ENCODE results near the gene ENTPD5.

ENTPD5 gene, protein sequence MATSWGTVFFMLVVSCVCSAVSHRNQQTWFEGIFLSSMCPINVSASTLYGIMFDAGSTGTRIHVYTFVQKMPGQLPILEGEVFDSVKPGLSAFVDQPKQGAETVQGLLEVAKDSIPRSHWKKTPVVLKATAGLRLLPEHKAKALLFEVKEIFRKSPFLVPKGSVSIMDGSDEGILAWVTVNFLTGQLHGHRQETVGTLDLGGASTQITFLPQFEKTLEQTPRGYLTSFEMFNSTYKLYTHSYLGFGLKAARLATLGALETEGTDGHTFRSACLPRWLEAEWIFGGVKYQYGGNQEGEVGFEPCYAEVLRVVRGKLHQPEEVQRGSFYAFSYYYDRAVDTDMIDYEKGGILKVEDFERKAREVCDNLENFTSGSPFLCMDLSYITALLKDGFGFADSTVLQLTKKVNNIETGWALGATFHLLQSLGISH

GRCh38 chr14:74018586-74019407, at the start of gene ENTPD5, which contains the start of gene BBOF1:
ENTPD5 (minus strand) TSS chr14:74019288; CDS start chr14:73988102, 31,186 bp downstream.
BBOF1 (plus strand) TSS chr14:74019349; CDS start chr14:74019479, 130 bp downstream.
- in situ Hi-C loops (cut with HindIII; ENCODE audit: low sequenced_read_pairs): no loop called here

- in situ Hi-C loops (cut with HindIII; ENCODE audit: low sequenced_read_pairs): no loop called here
These were observed 46.9 kb upstream of the ENTPD5 start for GRCh38 chr14:74065746-74066575.

- in situ Hi-C loops (cut with HindIII; ENCODE audit: low sequenced_read_pairs): no loop called here
These were observed 45.8 kb upstream of the ENTPD5 start for GRCh38 chr14:74064883-74065282.

DNA sequence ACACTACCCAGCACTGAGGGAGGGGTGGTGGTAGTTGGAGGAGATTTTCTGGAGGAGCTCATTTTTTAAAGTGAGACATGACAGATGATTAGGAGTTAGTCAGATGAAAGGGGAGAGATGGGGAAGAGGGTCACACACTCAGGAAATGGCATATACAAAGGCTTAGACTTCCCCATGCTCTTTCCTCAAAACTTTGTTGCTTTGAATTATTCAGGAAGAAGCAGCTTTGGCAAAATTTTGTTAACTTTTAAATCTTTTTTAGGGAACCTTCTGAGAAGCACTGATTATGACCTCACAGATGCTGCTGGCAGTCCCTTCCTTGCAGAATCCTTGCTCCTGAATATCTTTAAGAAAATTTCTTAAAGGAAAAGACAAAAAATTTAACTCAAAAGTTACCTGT, 45.3 kb upstream of the ENTPD5 start:
- in situ Hi-C loops (cut with HindIII; ENCODE audit: low sequenced_read_pairs): no loop called here

- in situ Hi-C loops (cut with HindIII; ENCODE audit: low sequenced_read_pairs): no loop called here
These were observed 43.7 kb upstream of the ENTPD5 start for GRCh38 chr14:74062809-74063150.

DNA sequence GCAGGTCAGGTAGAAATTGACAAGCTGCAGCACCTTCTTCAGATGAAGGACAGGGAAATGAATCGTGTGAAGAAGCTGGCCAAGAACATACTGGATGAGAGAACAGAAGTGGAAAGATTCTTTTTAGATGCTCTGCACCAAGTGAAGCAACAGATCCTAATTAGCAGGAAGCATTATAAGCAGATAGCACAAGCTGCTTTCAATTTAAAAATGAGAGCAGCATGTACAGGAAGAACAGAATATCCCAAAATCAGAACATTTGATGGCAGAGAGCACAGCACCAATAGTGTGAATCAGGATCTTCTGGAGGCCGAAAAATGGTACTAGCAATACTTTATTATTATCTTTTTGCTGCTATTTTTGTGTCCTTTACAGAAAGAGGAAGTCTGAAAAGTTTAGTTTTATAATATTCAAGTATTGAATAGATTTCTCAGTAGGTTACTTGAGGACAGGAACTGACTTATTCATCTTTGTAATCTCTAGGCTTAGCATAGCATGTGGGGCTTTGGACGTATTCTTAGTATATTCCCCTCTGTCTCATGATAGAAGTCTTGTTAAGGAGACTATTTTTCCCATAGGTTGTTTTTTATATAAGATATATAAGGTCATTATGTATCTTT, 30.9 kb upstream of the ENTPD5 start:
- in situ Hi-C loops (cut with HindIII; ENCODE audit: low sequenced_read_pairs): no loop called here

- in situ Hi-C loops (cut with HindIII; ENCODE audit: low sequenced_read_pairs): no loop called here
These were observed 29.2 kb upstream of the ENTPD5 start for GRCh38 chr14:74048281-74048680.

- in situ Hi-C loops (cut with HindIII; ENCODE audit: low sequenced_read_pairs): no loop called here
These were observed 26.4 kb upstream of the ENTPD5 start for GRCh38 chr14:74045522-74045921.

DNA sequence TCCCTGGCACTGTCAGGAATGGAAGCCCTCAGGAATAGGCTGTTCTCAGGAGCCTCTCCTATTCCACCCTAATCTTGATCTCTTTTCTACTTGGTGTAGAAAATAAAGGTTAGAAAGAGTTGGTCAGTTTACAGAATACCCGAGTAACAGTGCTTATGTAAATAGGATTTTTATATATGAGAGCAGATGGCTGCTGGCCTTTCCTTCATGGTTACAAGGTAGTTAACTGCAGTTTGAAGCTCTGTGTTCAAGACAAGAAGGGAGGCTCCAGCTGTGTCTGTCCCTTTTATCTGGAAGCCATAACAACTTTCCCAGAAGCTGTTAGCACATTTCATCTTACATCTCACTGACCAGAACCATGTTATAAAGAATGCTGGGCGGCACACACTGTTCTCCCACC, 23.2 kb upstream of the ENTPD5 start:
- in situ Hi-C loops (cut with HindIII; ENCODE audit: low sequenced_read_pairs): no loop called here

DNA sequence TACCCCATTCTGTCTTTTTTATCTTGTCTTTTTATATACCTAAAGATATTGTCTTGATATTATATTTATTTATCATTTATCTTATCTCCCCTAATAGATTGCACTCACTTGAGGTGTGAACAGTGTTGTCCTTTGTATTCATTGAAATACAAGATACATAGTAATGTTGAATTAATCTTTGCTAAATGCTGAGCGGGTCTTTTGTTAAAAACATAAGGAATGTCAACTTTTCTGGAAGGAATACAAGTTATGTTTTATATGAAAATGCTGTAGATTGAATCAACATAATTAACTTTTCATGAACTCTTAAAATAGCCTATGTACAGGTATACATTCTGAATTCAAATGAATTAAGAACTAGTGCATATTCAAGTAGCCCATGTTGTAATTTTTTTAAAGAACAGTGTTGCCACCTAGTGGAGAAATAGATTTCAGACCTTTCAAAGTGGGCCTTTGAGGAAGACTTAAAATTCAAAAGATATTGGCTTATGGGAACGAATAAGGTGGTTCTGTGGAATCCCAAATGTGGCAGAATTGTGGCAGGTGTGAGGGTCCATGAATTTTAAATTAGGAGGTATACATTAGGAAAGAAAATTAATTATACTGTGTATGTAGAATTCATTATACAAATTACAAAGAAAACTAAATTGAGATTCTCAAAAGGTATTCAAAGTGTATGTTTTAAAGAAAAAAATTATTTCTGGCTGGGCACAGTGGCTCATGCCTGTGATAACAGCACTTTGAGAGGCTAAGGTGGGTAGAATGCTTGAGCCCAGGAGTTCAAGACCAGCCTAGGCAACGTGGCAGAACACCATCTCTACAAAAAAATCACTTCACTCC, 19.2 kb upstream of the ENTPD5 start:
- in situ Hi-C loops (cut with HindIII; ENCODE audit: low sequenced_read_pairs): no loop called here

- in situ Hi-C loops (cut with HindIII; ENCODE audit: low sequenced_read_pairs): no loop called here
These were observed 16.5 kb upstream of the ENTPD5 start for GRCh38 chr14:74035556-74035955.

- in situ Hi-C loops (cut with HindIII; ENCODE audit: low sequenced_read_pairs): no loop called here
These were observed 15.5 kb upstream of the ENTPD5 start for GRCh38 chr14:74034572-74034971.

DNA sequence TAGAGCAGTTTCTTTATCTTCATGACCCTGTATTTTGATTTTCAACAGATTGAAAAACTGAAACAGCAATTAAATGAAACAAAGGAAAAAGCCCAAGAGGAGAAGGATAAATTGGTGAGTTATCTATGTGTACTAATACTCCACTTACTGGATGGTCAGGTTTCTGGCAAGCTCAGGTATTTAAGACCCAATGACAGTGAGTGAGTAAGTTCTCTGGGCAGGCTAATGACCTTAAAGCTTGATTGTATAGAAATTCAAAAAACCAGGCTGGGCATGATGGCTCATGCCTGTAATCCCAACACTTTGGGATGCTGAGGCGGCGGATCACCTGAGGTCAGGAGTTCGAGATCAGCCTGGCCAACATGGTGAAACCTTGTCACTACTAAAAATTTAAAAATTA, 10.0 kb upstream of the ENTPD5 start:
- in situ Hi-C loops (cut with HindIII; ENCODE audit: low sequenced_read_pairs): no loop called here

DNA sequence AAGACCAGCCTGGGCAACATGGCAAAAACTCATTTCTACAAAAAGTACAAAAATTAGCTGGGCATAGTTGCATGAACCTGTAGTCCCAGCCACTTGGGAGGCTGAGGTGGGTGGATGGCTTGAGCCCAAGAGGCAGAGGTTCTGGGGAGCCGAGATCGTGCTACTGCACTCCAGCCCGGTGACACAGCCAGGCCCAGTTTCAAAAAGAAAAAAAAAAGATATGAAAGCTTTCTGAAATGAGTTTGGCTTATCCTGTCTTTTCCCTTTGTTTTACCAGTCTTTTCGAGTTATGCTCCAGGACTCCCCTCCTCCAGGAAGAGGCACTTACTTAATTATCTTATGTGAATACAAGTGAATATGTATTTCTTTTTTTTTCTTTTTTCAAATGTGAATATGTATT, 3.3 kb upstream of the ENTPD5 start:
- in situ Hi-C loops (cut with HindIII; ENCODE audit: low sequenced_read_pairs): no loop called here

DNA sequence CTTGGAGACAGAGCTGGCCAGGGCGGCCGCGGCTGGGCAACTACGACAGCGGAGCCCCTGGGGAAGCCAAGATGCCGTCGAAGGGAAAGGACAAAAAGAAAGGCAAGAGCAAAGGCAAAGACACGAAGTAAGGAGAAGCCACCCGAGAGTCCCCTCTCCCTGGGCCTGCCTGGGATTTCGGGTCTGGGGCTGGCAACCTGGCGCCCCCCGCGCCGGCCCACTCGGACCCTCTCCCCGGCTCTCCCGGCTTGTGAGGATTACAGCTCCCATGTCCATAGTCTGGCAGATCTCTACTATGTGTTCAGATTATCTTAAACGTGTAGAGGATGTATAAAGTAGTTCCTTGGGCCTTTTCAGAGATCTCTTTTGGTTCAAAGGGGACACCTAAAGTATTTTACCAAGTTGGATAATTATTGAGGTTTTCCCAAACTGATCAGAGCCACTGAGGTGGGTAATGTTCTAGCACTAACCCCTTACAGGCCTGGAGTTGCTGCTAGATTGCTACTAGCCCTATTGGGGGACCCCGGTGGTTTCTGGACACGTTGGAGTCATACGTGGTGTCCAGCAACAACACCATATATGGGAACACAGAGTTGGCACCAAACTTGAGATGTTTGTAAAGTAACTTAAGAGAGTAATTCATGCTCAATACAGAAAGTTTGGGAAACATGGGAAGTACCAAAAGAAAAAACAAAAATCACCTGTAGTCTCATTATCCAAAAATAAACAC, 485 bp upstream of the ENTPD5 start:
- in situ Hi-C loops (cut with HindIII; ENCODE audit: low sequenced_read_pairs): no loop called here

GRCh38 chr14:74018174-74018585, 908 bp downstream of the ENTPD5 start:
- in situ Hi-C loops (cut with HindIII; ENCODE audit: low sequenced_read_pairs): no loop called here

- in situ Hi-C loops (cut with HindIII; ENCODE audit: low sequenced_read_pairs): no loop called here
These were observed 3.1 kb downstream of the ENTPD5 start for GRCh38 chr14:74015963-74016362.

GRCh38 chr14:74015176-74015575, 3.9 kb downstream of the ENTPD5 start:
- in situ Hi-C loops (cut with HindIII; ENCODE audit: low sequenced_read_pairs): no loop called here

- in situ Hi-C loops (cut with HindIII; ENCODE audit: low sequenced_read_pairs): no loop called here
These were observed 4.8 kb downstream of the ENTPD5 start for GRCh38 chr14:74014299-74014698.
